HG03025 (cell line): ENCODE measurements around the gene DNER.
"Not testable (repeated sequence)": the region's sequence is repeated elsewhere in the genome, so short reads cannot be mapped to it uniquely, and the experiment has no call there.

Experiments used
- ATAC-seq: cut with Tn5 transposase; IDR thresholded peaks from one replicate; pipeline ENCODE4 v1.9.1; 2021; ENCODE audit warnings: mild to moderate bottlenecking, moderate library complexity; ENCODE audit not compliant: unreplicated experiment, low FRiP score

Gene DNER

GRCh38 chr2:229350117-229350805, 364.1 kb downstream of the DNER start:
- ATAC-seq, result no peak

GRCh38 chr2:229348128-229348527, 366.2 kb downstream of the DNER start:
- ATAC-seq, result no peak

- ATAC-seq, result no peak
These were observed 367.4 kb downstream of the DNER start for GRCh38 chr2:229346816-229347540.

- no peak for ATAC-seq
These were observed 369.4 kb downstream of the DNER start for GRCh38 chr2:229344955-229345354.

GRCh38 chr2:229344151-229344551, 370.2 kb downstream of the DNER start:
- no peak for ATAC-seq

- no peak for ATAC-seq
These were observed 370.7 kb downstream of the DNER start for GRCh38 chr2:229343661-229344060.

- ATAC-seq, result no peak
These were observed 372.0 kb downstream of the DNER start for GRCh38 chr2:229342376-229342775.

- ATAC-seq, result no peak
These were observed 374.1 kb downstream of the DNER start for GRCh38 chr2:229340086-229340760.

GRCh38 chr2:229339618-229340017, 374.7 kb downstream of the DNER start:
- ATAC-seq, result no peak

GRCh38 chr2:229339171-229339570, 375.2 kb downstream of the DNER start:
- ATAC-seq, result not testable (repeated sequence)

GRCh38 chr2:229335877-229336346, 378.4 kb downstream of the DNER start:
- no peak for ATAC-seq

GRCh38 chr2:229335330-229335729, 379.0 kb downstream of the DNER start:
- no peak for ATAC-seq

GRCh38 chr2:229330952-229331351, 383.4 kb downstream of the DNER start:
- no peak for ATAC-seq

GRCh38 chr2:229319558-229319957, 394.8 kb downstream of the DNER start:
- no peak for ATAC-seq

GRCh38 chr2:229314117-229314516, 400.2 kb downstream of the DNER start:
- ATAC-seq, result no peak

GRCh38 chr2:229313591-229313990, 400.8 kb downstream of the DNER start:
- ATAC-seq, result no peak
